ENCODE data around the gene ZNF367. TPM values are rescaled to one million over a fixed set of nuclear protein-coding genes. Genes with fewer than 3 reads are reported as not detected.

Gene ZNF367
- total RNA-seq, 1 donor from 2014 or later: 18.0 TPM

GRCh38 chr9:96435345-96435744 is 17.2 kb upstream of the ZNF367 start:
- H3K27me3 Mint-ChIP-seq (ENCODE audit: insufficient read depth, low read depth): peaks cover 5% of the 10 kb centered on the region
- H3F3A ChIP-seq (ENCODE audit: low read depth): no peaks in the 10 kb centered on the region
- H3K79me2 ChIP-seq (ENCODE audit: low read depth): no peaks in the 10 kb centered on the region
- H3K9me3 ChIP-seq (ENCODE audit: low read depth): no peaks in the 10 kb centered on the region
- H3K36me3 Mint-ChIP-seq: no peaks in the 10 kb centered on the region
- peaks cover 9% of the 10 kb centered on the region for H3K4me1 Mint-ChIP-seq
- no peak for TF ChIP-seq EZH2 (IDR thresholded peaks at IDR 0.05)
- H3K27ac Mint-ChIP-seq: no peak overlapping the region
- H3K27me3 ChIP-seq: no peaks in the 10 kb centered on the region
- H3K4me3 Mint-ChIP-seq: no peak overlapping the region
- H3K36me3 ChIP-seq: no peaks in the 10 kb centered on the region
- no peak overlapping the region for H3K27ac ChIP-seq
- H2AFZ ChIP-seq (replicated peaks): no peak overlapping the region
- H3K9me3 Mint-ChIP-seq: no peaks in the 10 kb centered on the region
- no peak overlapping the region for H3K9ac ChIP-seq
- no peaks in the 10 kb centered on the region for H4K20me1 ChIP-seq (ENCODE audit: low read depth)
- no peaks in the 10 kb centered on the region for H3K4me1 ChIP-seq
- DNase-seq (ENCODE audit: low spot score): no peak
- no peak overlapping the region for H3K4me3 ChIP-seq
- no peak overlapping the region for H3K4me2 ChIP-seq

GRCh38 chr9:96430377-96430776 is 12.2 kb upstream of the ZNF367 start:
- H3K27ac ChIP-seq: no peak overlapping the region
- no peak for DNase-seq (ENCODE audit: low spot score)
- no peaks in the 10 kb centered on the region for H4K20me1 ChIP-seq (ENCODE audit: low read depth)
- Mint-ChIP-seq H3K4me1 (no peaks in the 10 kb centered on the region), H3K27ac (no peak overlapping the region), H3K36me3 (no peaks in the 10 kb centered on the region), H3K9me3 (no peaks in the 10 kb centered on the region), H3K27me3 (ENCODE audit: insufficient read depth, low read depth) (peaks cover 2% of the 10 kb centered on the region), H3K4me3 (no peak overlapping the region)
- H3F3A ChIP-seq (ENCODE audit: low read depth): no peaks in the 10 kb centered on the region
- no peak for TF ChIP-seq EZH2phosphoT487 (IDR thresholded peaks at IDR 0.05)
- TF ChIP-seq EZH2 (IDR thresholded peaks at IDR 0.05): no peak
- no peak for TF ChIP-seq CTCF (IDR thresholded peaks at IDR 0.05)
- H2AFZ ChIP-seq (replicated peaks): no peak overlapping the region
- no peak overlapping the region for H3K9ac ChIP-seq
- H3K4me1 ChIP-seq: no peaks in the 10 kb centered on the region
- no peaks in the 10 kb centered on the region for H3K79me2 ChIP-seq (ENCODE audit: low read depth)
- H3K36me3 ChIP-seq: no peaks in the 10 kb centered on the region
- H3K4me2 ChIP-seq: no peak overlapping the region
- no peaks in the 10 kb centered on the region for H3K27me3 ChIP-seq
- no peaks in the 10 kb centered on the region for H3K9me3 ChIP-seq (ENCODE audit: low read depth)
- no peak overlapping the region for H3K4me3 ChIP-seq

- Mint-ChIP-seq H3K9me3 (no peaks in the 10 kb centered on the region), H3K4me3 (no peak overlapping the region), H3K27ac (no peak overlapping the region), H3K27me3 (ENCODE audit: insufficient read depth, low read depth) (peaks cover 2% of the 10 kb centered on the region), H3K36me3 (no peaks in the 10 kb centered on the region), H3K4me1 (no peaks in the 10 kb centered on the region)
- no peak overlapping the region for H3K9ac ChIP-seq
- no peaks in the 10 kb centered on the region for H3K9me3 ChIP-seq (ENCODE audit: low read depth)
- H2AFZ ChIP-seq (replicated peaks): no peak overlapping the region
- no peaks in the 10 kb centered on the region for H4K20me1 ChIP-seq (ENCODE audit: low read depth)
- TF ChIP-seq EZH2phosphoT487 (IDR thresholded peaks at IDR 0.05) (no peak), EZH2 (IDR thresholded peaks at IDR 0.05) (no peak), CTCF (IDR thresholded peaks at IDR 0.05) (no peak)
- no peak for DNase-seq (ENCODE audit: low spot score)
- H3K36me3 ChIP-seq: no peaks in the 10 kb centered on the region
- no peak overlapping the region for H3K27ac ChIP-seq
- no peaks in the 10 kb centered on the region for H3K4me1 ChIP-seq
- no peaks in the 10 kb centered on the region for H3K27me3 ChIP-seq
- H3F3A ChIP-seq (ENCODE audit: low read depth): no peaks in the 10 kb centered on the region
- no peak overlapping the region for H3K4me3 ChIP-seq
- H3K4me2 ChIP-seq: no peak overlapping the region
- no peaks in the 10 kb centered on the region for H3K79me2 ChIP-seq (ENCODE audit: low read depth)
Measured at GRCh38 chr9:96429732-96430131, 11.6 kb upstream of the ZNF367 start.

- Histone ChIP-seq H2AFZ (replicated peaks) (no peak overlapping the region), H3K9ac (no peak overlapping the region), H3K4me2 (no peak overlapping the region), H3K9me3 (ENCODE audit: low read depth) (no peaks in the 10 kb centered on the region), H3K27me3 (no peaks in the 10 kb centered on the region), H3K36me3 (no peaks in the 10 kb centered on the region), H4K20me1 (ENCODE audit: low read depth) (no peaks in the 10 kb centered on the region), H3K4me3 (no peak overlapping the region), H3F3A (ENCODE audit: low read depth) (peaks cover 4% of the 10 kb centered on the region), H3K4me1 (peaks cover 5% of the 10 kb centered on the region), H3K79me2 (ENCODE audit: low read depth) (no peaks in the 10 kb centered on the region), H3K27ac (no peak overlapping the region)
- Mint-ChIP-seq H3K36me3 (no peaks in the 10 kb centered on the region), H3K4me1 (peaks cover 16% of the 10 kb centered on the region), H3K9me3 (no peaks in the 10 kb centered on the region), H3K27me3 (ENCODE audit: insufficient read depth, low read depth) (peaks cover 4% of the 10 kb centered on the region), H3K27ac (no peak overlapping the region), H3K4me3 (no peak overlapping the region)
- TF ChIP-seq EZH2 (IDR thresholded peaks at IDR 0.05) (no peak), EZH2phosphoT487 (IDR thresholded peaks at IDR 0.05) (no peak), CTCF (IDR thresholded peaks at IDR 0.05) (no peak)
- no peak for DNase-seq (ENCODE audit: low spot score)
Measured at GRCh38 chr9:96425500-96426169, 7.5 kb upstream of the ZNF367 start.
